Hematopoietic multipotent progenitor cell treated with erythropoietin and hydrocortisone succinate and interleukin-3 and kit ligand, for 15 days (in vitro differentiated cells): Measurements from ENCODE around the gene ADCY2.

Source experiments
- DNase-seq: peaks from one replicate; pipeline ENCODE4 v3.0.0-alpha.2; 2015; ENCODE audit warnings: low spot score

Gene ADCY2

DNA sequence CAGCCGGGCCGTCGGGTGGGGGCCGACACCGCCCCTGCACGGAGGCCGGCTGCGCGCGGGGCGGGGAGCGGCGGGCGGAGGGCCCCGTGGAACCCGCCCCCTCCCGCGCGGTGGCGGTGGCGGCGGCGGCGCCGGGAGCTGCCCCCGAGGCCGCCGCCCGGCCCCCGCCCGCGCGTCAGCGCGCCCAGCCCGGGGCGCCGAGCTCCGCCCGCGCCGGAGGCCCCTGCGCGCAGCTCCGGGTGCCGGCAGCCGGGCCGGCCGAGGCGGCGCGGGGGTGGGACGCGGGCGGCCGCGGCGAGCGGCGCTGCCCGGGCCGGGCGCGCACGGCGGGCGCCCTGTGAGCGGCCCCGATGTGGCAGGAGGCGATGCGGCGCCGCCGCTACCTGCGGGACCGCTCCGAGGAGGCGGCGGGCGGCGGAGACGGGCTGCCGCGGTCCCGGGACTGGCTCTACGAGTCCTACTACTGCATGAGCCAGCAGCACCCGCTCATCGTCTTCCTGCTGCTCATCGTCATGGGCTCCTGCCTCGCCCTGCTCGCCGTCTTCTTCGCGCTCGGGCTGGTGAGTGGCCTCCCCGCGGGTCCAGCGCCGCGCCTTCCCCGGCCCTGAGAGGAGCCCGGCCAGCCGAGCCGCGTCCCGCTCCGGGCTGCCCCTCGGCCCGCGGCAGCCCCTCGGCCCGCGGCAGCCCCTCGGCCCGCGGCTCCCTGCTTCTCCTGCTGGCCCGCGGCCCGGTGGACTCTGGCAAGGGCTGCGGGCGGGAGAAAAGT, at the start of gene ADCY2:
Gene ADCY2 (plus strand): TSS at position 192 of the 766 bp plus-strand sequence. CDS start 159 bp downstream, at position 351.
- no peak for DNase-seq

DNA sequence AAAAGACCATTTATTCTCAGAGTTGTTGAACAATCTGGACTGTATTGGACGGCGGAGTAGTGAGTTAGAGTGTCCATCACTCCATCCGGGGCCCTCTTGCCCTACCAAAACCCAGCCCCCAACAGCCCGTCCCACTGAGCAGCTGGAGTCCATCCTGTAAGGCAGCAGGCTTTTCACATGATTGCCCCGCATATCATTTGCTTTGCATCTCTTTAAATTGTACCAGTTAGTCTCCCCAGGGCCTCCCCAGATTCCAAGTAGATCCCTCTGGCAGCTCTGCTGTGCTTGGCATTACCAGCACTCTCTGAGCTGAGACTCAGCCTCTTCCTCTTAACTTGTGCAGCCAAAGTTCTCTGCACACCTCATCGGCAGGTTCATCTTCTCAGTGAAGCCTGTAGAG, 48.6 kb upstream of the ADCY2 start:
- no peak for DNase-seq

DNA sequence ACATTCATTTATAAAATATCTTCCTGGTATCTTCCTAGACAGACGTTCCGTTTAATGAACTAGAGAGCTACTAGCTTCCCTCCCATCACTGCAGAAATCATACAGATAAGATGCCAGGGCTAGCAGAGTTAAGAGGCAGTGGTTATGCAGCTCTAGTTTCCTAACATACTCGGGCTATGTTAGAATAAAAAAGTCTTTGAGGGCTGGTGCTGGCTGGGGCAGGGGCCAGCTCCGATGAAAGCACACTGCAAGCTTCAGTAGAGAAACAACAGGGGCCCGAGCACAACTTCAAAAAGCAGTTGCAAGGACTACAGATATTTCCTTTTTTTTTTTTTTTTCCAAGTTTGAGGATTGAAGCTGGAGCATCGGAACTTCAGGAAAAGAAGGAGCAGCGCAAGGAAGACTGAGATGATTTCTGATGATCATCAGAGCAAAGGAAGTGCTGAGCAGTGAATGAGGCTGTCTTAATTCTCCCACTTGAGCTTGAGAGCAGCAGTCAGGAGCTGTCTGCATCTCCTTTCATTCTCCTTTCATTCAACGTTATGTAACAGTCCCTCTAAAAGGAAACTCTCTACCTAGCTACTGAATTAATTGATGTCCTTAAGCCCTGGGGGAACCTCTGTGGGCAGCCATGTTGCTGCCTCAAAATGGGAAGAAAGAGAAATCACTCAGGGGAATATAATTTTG, 47.6 kb upstream of the ADCY2 start:
- DNase-seq, result no peak

DNA sequence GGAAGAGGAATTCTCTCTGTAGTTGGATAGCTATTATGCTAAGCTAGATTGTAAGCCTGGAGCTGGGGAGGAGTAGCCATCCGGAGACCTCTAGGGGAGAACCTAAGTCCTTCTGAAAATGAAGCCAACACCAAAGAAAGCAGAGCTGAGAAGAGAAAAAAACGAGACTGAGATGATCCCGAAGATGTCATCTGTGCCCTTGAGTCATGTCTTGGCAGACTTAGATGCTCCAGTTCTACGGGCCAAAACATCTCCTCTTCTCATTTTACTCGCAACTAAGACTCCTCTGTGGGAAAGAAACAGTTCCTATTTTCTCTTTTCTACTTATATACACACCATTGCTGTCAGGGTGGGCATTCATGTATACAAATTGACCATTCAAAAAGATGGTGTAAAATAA, 34.3 kb upstream of the ADCY2 start:
- DNase-seq, result no peak

DNA sequence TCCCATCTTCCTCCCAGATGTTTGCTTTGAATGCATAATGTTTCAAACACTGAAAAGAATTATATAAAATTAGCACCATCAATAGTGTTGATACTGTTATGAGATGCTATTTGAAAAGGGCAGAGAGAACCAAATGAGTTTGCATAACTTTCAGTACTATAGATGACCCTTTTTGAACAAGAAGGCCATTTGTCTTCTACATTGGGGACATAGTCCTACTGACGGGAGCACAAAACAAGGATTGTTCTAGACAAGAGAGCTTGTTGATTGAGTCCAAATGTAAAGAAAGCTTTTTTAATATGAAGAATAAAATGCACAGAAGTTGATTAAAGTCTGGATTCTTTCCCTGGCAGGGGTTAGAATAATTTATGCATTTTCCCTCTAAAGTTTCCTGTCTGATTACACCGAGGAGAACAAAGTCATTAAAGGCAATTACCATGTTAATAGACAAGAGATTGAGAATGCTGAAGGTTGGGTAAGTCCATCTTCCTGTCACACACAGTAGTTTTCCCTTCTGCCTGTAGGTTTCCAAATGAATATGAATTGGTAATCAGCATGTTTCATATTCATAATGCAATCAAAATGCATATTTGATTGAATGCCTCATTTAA, 32.8 kb upstream of the ADCY2 start:
- DNase-seq, result no peak

DNA sequence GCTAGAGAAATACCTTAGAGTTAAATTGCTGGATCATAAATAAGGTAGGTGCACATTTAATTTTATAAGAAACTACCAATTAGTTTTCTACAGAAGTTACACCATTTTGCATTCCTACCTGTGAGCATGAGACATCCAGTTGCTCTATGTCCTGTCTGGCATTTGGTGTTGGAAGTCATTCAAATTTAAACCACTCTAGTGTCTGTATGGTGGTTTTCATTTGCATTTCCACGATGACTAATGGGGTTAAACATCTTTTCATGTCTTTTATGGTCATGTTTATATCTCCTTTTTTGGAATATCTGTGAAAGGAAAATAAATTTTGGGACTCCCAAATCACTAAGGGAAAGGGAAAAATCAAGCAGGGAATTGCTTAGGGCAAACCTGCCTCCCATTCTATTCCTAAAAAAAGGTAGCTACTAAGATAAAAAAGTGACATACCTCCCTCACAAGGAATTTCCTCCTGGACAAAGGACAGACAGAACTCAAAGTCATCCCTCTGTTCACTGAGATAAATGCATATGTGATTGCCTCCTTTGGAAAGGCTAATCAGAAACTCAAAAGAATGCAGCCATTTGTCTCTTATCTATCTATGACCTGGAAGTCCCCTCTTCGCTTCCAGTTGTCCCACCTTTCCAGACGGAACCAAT, 31.6 kb upstream of the ADCY2 start:
- no peak for DNase-seq

DNA sequence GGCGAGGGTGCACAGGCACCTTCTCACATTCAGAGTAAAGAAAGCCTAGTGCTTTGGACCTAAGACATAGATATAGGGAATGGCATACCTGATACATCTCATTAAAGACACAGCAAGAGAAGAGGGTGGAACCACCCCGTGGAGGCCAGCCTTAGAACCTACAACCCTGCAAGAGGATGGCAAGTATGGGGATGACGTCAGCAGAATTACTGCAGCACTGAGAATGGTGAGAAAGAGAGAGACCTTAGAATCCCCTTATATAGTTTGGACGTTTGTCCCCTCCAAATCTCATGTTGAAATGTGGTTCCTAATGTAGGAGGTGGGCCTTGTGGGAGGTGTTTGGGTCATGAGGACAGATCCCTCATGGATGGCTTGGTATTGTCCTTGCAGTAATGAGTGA, 28.2 kb upstream of the ADCY2 start:
- DNase-seq, result no peak

DNA sequence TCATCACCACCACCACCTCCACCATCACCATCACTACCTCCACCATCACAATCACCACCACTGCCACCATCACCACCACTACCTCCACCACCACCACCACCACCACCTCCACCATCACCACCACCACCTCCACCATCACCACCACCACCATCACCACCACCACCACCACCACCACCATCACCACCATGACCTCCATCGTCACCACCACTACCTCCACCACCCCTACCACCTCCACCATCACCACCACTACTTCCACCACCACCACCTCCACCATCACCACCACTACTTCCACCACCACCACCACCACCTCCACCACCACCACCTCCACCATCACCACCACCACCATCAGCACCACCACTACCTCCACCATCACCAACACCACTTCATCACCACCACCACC, 23.5 kb upstream of the ADCY2 start:
- DNase-seq, result no peak

DNA sequence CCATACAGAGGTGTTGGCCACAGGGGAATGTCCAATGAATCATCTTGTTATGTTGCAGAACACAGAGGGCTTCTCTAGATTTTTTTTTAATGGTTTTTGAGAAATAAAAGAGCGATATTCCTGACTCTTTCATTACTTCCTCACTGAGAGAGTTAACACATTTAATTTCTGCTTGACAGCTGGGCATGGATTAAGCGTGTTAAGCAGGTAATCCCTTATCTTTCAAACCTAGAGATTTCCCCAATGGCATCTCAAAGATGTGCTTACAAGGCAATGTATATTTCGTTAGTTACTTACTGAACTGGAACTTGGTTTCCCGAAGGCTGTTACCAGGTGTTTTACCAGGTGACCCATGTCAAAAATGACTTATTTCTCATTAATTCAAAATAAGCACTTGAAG, 21.8 kb upstream of the ADCY2 start:
- no peak for DNase-seq

DNA sequence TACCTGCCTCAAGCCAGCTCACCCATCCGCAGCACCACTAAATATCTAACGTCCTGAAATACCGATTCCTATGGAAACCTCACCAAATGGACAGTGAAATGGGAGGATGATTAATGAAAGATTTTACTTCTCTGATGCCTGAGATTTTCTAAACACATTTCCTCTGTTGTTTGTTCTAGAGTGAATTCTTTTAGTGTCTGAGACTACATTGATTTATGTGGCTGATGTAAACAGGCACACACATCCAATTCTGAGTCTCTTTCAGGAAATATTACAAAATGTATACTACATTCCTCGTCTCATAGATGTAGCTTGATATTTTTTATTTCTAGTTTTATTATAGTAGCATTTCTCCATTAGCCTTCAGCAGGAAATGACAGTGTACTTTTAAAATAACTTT, 20.5 kb upstream of the ADCY2 start:
- DNase-seq, result no peak

DNA sequence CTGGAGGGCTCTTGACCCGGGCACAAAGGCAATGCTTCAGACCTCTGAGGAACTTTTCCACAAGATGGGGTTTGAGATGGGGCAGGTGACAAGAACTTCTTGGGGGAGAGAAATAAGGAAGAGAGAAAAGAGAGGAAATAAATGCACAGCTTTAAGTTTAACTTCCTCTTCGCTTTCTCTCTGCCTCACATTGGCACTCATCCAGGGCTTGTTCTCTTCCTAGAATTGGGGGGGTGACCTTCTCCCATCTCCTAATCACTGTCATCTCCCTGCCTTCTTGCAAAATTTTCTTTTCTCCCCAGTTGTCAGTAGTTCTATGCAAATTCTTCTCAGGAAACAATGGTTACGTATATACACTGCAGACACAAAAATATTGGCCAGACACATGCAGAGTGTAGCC, 19.1 kb upstream of the ADCY2 start:
- DNase-seq, result no peak

DNA sequence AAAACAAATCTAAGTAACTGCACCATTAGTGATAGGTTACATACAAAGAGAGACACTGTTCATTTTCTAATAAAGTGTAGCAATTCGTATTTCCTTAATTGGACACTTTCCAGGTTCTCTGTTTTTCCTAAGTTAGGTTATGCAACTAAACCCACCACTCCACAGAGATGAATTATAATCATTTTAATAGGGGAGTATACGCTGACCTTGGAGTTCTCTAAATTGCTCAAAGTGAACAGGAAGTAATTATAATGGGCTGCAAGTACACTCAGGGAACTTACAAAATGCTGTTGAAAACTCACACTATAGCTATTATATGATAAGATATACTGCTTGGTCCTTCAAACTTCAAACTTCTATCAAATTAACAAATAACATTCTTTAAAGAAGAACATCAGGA, 18.2 kb upstream of the ADCY2 start:
- DNase-seq, result no peak

DNA sequence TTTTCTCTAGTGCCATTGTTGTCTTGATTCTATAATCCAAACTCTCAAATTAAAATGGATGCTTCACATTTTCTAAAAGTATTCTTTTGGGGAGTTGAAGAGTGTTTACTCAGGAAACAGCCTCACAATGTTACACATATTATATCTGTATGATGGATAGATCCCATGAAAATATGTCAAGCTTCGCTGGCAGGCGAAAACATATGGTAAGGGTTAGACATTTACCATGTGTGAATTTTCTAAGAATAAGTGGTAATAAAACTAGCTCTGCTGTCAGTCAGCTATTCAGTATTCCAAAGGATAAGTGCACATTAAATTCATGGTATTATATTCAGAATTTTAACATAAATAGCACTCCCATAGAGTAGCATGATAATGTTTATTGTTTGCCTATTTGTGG, 13.3 kb upstream of the ADCY2 start:
- DNase-seq, result no peak

DNA sequence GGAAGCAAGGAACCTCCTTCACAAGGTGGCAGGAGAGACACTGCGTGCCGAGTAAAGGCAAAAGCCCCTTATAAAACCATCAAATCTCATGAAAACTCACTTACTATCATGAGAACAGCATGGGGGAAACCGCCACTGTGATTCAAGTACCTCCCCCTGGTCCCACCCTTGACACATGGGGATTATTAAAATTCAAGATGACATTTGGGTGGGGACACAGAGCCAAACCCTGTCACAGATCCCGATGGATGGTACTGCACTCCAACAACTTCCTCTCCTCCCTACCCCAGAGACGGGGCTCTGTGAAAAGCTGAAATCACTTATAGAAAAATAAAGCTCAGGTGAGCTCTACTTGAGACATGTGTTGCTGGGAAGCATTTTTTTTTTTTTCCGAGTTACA, 10.3 kb upstream of the ADCY2 start:
- no peak for DNase-seq

DNA sequence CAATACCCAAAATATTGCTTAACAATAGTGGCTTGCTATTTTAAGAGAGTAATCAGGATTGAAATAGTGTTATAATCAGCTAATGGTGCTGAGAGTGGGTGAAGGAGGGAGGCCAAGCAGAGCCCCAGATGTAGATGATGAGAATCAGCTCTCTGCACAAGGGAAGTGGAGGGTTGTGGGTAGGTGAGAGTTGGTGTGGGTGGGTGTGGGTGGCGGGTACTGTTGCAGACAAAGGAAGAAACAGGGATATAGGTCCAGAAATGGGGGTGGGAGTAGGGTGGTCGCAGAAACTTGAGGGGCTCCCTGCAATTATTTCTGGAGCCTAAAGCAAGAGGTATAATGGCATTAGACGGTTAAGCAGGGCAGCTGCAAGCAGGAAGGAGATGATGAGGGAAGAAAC, 7.4 kb upstream of the ADCY2 start:
- no peak for DNase-seq

DNA sequence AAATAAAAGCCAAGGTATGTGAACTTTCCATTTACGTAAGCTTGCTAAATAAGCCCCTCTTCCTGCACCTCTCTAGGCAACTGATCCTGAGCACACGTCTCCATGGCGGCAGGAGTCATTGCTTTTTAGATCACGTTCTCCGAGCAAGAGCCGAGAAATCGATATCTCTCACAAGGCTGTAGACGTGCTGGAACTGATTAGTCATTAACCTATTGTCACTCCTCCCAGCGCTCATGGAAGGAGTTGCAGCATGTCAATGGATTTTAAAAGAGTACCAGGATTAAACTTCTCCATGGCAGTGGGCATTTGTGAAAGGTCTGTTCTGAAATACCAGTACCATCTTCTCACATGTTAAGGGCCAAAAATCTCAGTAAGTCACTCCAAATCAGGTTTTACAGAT, 4.7 kb upstream of the ADCY2 start:
- DNase-seq, result no peak

DNA sequence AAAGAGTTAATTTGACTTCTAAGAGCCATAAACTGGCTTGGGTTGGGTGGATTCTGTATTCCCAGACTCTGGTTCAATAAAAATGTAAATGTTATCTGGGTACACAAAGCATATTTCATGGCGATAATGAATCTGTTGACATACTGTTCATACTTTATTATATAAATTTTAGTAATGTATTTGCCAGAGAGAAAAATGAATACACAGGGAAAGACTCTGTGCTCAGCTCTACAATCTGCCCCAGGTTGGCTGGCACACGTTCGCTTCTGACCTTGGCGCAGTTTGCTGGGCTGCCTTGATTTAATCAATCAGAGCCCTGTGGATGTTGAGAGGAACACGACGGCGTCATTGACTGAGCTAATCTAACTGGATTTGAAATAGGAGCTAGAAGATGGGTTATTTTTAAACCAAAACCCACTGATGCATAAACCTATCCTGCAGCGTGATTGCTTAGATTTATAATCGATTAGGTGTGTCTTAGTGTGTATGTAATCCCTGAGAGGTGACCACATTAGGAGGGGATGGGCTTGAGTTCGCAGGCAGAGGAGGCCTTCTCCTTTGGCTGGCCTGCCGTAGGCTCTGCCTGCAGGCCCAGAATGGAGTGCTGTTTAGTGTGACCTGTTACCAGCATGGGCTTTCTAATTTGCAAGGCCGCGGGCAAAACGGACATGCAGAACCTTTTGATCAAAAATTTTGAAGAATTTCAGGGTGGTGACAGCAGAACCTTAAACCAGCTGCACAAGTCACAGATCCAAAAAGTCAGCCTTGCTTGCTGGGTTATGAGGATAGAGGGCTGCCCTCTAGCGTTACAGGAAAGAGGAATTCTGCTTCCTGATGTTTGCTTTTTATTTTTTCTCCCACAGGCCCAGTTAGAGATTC, 3.9 kb upstream of the ADCY2 start:
- no peak for DNase-seq

DNA sequence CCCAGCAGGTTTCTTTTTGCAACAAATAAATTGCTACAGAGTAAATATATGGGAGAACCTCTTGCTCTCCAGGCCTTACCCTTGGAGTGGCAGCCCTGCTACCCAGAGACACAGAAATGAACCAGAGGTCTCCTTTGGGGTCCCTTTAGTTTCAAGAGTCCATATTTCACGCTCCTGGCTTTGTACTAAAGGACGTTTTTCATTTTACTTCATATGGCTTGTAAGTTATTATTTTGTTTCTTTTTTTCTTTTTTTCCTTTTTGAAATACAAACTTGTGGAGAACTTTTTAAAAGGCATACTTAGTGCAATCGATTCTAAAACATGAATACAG, 3.3 kb upstream of the ADCY2 start:
- DNase-seq, result no peak

DNA sequence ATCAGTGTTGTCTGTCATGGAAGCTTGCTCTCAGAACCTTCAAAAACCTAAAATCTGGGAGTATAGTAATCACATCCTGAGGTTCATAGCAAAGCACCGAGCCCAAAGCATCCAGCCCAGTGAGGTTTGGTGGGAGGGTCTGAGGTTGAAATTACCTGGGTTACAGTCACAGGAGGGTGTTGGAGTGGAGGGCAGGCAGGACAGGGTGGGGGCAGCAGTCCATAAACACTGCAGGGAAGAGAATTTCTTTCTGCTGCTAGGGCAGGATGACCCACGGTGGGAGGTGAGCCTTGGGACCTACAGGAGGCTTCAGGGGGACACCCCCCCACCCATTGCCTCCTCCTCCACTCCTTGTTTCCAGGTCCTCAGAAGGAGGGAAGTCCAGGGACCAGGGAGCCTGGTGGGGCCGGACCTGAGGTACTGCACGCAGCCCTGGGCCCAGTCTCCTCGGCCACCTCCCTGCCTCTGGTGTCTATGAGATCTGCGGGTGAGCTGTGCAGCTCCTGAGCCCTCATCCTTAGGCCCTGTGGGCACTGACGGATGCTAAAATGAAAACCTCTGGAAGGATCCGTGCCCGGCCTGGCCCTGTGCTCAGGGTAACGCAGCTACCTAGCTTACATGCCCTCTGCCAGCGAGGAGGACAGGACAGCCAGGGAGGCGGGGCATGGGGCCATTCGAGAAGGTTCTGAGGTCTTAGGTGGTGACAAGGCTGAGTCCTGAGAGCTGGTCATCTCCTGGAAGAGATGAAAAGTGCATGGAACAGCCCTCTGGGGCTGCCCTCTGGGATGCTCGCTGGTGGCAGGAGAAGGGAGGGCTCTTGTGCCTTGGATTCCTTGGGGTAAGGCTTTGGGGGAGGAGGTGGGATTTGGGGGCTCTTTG, 1.8 kb upstream of the ADCY2 start:
- no peak for DNase-seq

DNA sequence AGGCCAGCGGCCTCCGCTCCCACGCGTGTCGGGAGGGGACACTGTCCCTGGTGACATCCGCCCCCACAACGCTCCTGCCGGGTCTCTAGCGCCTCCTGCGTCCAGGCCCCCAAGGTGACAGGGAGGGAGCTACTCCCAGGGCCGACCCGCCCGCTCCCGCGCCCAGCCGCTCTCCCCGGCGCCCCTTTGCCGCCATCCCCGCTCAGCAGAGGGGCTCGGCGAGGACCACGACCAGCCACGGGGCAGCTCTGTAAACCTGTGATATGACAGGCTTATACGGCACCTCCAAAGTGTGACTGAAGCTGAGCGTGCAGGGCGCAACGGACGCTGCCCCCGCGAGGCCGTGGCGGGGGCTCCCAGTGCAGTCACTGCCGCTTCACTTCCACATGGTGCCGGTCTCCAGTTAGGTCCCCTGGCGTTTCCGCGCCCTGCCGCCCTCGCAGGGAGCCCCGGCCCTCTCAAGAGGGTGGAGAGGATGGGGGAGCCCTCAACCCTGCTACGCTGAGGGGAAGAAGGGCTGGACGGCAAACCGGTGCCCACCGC, 978 bp upstream of the ADCY2 start:
- DNase-seq, result no peak

DNA sequence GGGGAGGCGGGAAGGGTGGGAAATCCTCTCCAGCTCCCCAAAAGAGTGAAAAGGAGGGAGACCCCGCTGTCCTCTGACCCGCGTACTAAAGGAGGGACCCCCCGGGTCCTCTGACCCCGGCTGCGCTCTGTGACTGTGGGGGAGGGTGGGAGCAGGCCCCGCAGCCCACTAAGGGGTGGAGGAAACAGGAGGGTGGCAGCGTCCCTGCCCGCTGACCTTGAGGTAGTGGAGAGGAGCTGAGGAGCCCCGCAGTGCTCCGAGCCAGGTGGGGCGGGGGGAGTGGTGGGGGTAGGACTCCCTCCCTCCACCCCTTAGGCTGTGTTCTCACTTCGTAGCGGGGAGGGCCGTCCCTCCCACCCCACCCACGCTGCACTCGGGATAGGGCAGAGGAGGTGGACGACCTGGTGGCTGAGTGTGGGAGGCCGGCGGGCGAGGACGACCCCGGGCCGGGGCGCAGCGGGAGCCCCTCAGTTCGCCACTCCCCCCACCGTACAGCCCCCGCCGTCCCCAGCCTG, 449 bp upstream of the ADCY2 start:
- no peak for DNase-seq
